Activated CD8-positive, alpha-beta memory T cell treated with anti-CD3 and anti-CD28 coated beads for 36 hours (primary cell): Measurements from ENCODE around the gene OR10K2. TPM values are rescaled to one million over a fixed set of nuclear protein-coding genes. Genes with fewer than 3 reads are reported as not detected.
"Not testable (repeated sequence)": the region's sequence is repeated elsewhere in the genome, so short reads cannot be mapped to it uniquely, and the experiment has no call there.

ENCODE experiments used
- CTCF ChIA-PET: fragments of 350-600 bp; sonication (Branson Sonifier 250); formaldehyde crosslinking; loops from one replicate; lab custom pipeline; 2021; ENCODE audit warnings: antibody characterized with exemption; lab: Charles Lee
- POLR2A ChIA-PET: fragments of 350-600 bp; sonication (Branson Sonifier 250); formaldehyde crosslinking; loops from one replicate; lab custom pipeline; 2021; ENCODE audit warnings: antibody characterized with exemption; lab: Charles Lee
- total RNA-seq, 2 experiments: library from RNA; stranded (reverse); gene quantifications; one replicate each; pipeline ENCODE4 v1.2.3, GENCODE V29; 2021

Gene OR10K2
- total RNA-seq, 2 experiments from 2014 or later = not detected

GRCh38 chr1:158374860-158375259, 51.2 kb downstream of the OR10K2 start:
- POLR2A ChIA-PET = no interaction called here

GRCh38 chr1:158374101-158374500, 51.9 kb downstream of the OR10K2 start:
- CTCF ChIA-PET, POLR2A ChIA-PET: not testable (repeated sequence)

More at GRCh38 chr1:158374860-158375259, 51.2 kb downstream of the OR10K2 start:
- CTCF ChIA-PET = no interaction called here

GRCh38 chr1:158371188-158371953, 54.7 kb downstream of the OR10K2 start:
- ChIA-PET CTCF (no interaction called here), POLR2A (no interaction called here)

Other genes starting within 250 kb of the OR10K2 start
- gene CD1D, start 245.3 kb downstream of the OR10K2 start, total RNA-seq = not detected
- gene CD1A, start 171.8 kb downstream of the OR10K2 start, total RNA-seq = under 1 TPM; 0.34 to 0.36 TPM
- 1 to 10 TPM in 1 of 2 experiments, under 1 TPM in 1; 0.78 to 1.3 TPM for gene CD1C, start 136.3 kb downstream of the OR10K2 start, total RNA-seq
- not detected for gene CD1B, start 94.7 kb downstream of the OR10K2 start, total RNA-seq
- gene CD1E, start 72.3 kb downstream of the OR10K2 start, total RNA-seq = not detected
- gene OR10T2, start 26.8 kb downstream of the OR10K2 start, total RNA-seq = not detected
- gene OR10K1, start 35.6 kb upstream of the OR10K2 start, total RNA-seq = not detected
- gene OR10R2, start 46.0 kb upstream of the OR10K2 start, total RNA-seq = not detected
- gene OR6Y1, start 128.2 kb upstream of the OR10K2 start, total RNA-seq = not detected
- not detected for gene OR6P1, start 144.3 kb upstream of the OR10K2 start, total RNA-seq
- not detected for gene OR10X1, start 153.7 kb upstream of the OR10K2 start, total RNA-seq
- gene OR10Z1, start 179.0 kb upstream of the OR10K2 start, total RNA-seq = not detected